LNCAP (cell line): ENCODE measurements around the gene ST6GAL2.

Source experiments
- TF ChIP-seq, protein P1 (sequence below): fragments of 450-650 bp; IDR thresholded peaks from 2 replicates; pipeline ENCODE4 v1.5.1; 2017; ENCODE audit warnings: mild to moderate bottlenecking

The ST6GAL2 gene

DNA sequence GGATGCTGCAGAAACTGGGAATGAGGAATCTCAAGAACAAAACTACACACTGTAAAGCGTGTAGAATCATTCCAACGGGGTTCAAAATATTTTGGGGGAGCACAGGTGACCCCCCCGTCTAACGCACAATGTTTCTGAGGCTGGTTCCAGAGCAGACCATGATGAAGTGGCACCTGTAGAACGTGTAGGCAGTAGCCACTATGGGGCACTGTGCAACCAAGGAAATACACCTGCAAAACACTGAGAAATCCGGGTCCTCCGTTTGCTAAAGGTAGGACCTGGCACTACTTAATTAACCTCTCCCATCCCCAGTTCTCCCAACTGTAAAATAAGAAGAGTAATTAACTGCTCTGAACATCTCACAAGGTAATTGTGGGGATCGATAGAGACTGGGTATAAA lies 22.6 kb downstream of the ST6GAL2 start:
- TF ChIP-seq, protein P1, sequence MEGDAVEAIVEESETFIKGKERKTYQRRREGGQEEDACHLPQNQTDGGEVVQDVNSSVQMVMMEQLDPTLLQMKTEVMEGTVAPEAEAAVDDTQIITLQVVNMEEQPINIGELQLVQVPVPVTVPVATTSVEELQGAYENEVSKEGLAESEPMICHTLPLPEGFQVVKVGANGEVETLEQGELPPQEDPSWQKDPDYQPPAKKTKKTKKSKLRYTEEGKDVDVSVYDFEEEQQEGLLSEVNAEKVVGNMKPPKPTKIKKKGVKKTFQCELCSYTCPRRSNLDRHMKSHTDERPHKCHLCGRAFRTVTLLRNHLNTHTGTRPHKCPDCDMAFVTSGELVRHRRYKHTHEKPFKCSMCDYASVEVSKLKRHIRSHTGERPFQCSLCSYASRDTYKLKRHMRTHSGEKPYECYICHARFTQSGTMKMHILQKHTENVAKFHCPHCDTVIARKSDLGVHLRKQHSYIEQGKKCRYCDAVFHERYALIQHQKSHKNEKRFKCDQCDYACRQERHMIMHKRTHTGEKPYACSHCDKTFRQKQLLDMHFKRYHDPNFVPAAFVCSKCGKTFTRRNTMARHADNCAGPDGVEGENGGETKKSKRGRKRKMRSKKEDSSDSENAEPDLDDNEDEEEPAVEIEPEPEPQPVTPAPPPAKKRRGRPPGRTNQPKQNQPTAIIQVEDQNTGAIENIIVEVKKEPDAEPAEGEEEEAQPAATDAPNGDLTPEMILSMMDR, result peak; percentile 53

GRCh38 chr2:106859498-106859897 lies 26.5 kb downstream of the ST6GAL2 start:
- TF ChIP-seq, protein P1, result no peak

GRCh38 chr2:106858810-106859209 lies 27.2 kb downstream of the ST6GAL2 start:
- TF ChIP-seq, protein P1, result no peak

- TF ChIP-seq, protein P1, result no peak
Observed at GRCh38 chr2:106857882-106858478, 28.0 kb downstream of the ST6GAL2 start.

DNA sequence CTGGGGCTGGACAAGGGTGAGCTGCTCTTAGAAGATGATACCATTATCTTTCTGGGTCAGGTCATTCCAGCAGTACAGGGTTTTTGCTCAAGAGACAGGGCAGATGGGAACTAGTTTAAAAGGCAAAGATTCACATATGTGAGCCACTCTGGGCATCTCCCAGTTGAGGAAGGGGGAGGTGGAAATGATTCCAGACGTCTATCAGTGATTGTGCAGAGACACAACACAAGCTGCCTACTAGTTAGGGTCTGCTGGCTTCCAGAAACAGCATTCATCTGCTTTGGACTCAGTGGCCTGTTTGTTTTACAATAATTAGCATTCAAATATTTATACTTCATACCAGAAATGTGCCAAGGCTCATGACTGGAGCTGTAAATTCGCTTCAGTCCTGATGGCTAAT lies 32.3 kb downstream of the ST6GAL2 start:
- TF ChIP-seq, protein P1, result no peak

GRCh38 chr2:106851881-106852501 lies 34.0 kb downstream of the ST6GAL2 start:
- TF ChIP-seq, protein P1, result no peak

DNA sequence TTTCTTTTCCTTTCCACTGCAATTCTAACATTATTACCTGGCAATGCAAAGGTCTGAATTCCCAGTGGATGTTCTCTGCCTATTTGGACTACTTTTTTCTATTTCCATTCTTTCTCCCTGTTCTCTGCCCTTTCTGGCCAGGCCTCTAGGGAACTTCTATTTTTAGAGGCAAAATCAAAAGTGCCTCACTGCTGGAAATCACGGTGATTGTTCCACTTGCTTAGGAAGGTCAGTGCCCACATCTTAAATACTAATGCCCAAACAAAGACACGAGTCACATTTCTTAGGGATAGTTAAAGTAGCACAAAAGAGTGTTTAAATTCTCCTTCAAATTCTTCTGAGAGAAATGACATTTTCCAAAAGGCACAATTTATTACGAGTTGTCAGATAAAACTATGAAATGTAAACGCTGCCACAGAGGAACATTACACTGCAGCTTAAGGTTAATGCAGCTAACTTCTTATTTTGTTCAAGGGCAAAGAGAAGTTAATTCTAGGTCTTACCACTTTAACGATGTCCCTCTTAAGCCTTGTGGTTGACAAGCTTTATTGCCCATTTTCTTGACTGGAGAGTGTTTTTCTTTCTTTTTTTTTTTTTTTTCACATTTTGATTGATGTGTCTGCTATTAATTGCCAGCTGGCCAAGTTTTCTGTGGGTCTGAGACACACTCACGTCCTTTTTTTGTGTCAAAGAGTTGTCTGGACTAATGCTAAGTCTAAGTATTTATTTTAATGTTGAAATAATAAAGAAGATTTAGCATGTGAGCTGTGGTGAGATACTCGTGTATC lies 34.7 kb downstream of the ST6GAL2 start:
- TF ChIP-seq, protein P1, result no peak
